GM21360 (cell line): ENCODE measurements around the gene THOC2.
"Not testable (repeated sequence)": the region's sequence is repeated elsewhere in the genome, so short reads cannot be mapped to it uniquely, and the experiment has no call there.

Experiments
- ATAC-seq: cut with Tn5 transposase; IDR thresholded peaks from one replicate; pipeline ENCODE4 v1.9.1; 2021; ENCODE audit warnings: mild to moderate bottlenecking, moderate library complexity; ENCODE audit not compliant: unreplicated experiment

Gene THOC2

GRCh38 chrX:123679733-123680460 lies 53.0 kb downstream of the THOC2 start:
- not testable (repeated sequence) for ATAC-seq

- ATAC-seq = no peak
Observed at GRCh38 chrX:123675154-123675553, 57.7 kb downstream of the THOC2 start.

- no peak for ATAC-seq
Observed at GRCh38 chrX:123673813-123674212, 59.0 kb downstream of the THOC2 start.

- ATAC-seq = no peak
Observed at GRCh38 chrX:123665197-123665596, 67.7 kb downstream of the THOC2 start.

GRCh38 chrX:123664467-123665167 lies 68.2 kb downstream of the THOC2 start:
- ATAC-seq = not testable (repeated sequence)

GRCh38 chrX:123663720-123664119 lies 69.1 kb downstream of the THOC2 start:
- not testable (repeated sequence) for ATAC-seq

- not testable (repeated sequence) for ATAC-seq
Observed at GRCh38 chrX:123656507-123656906, 76.3 kb downstream of the THOC2 start.

GRCh38 chrX:123648811-123649181 lies 84.1 kb downstream of the THOC2 start:
- ATAC-seq = not testable (repeated sequence)

- ATAC-seq = no peak
Observed at GRCh38 chrX:123648028-123648810, 84.6 kb downstream of the THOC2 start.

- no peak for ATAC-seq
Observed at GRCh38 chrX:123647244-123647643, 85.6 kb downstream of the THOC2 start.

GRCh38 chrX:123629502-123629901 lies 103.3 kb downstream of the THOC2 start:
- no peak for ATAC-seq

GRCh38 chrX:123626962-123627361 lies 105.9 kb downstream of the THOC2 start:
- ATAC-seq = no peak

GRCh38 chrX:123625952-123626351 lies 106.9 kb downstream of the THOC2 start:
- ATAC-seq = no peak

GRCh38 chrX:123625477-123625876 lies 107.4 kb downstream of the THOC2 start:
- ATAC-seq = no peak

- no peak for ATAC-seq
Observed at GRCh38 chrX:123617007-123617406, 115.8 kb downstream of the THOC2 start.

GRCh38 chrX:123610915-123611314 lies 121.9 kb downstream of the THOC2 start:
- no peak for ATAC-seq

- no peak for ATAC-seq
Observed at GRCh38 chrX:123607806-123608205, 125.0 kb downstream of the THOC2 start.

GRCh38 chrX:123607270-123607669 lies 125.6 kb downstream of the THOC2 start:
- no peak for ATAC-seq

- ATAC-seq = no peak
Observed at GRCh38 chrX:123603491-123603890, 129.4 kb downstream of the THOC2 start.

GRCh38 chrX:123601437-123601836 lies 131.4 kb downstream of the THOC2 start:
- ATAC-seq = no peak

- ATAC-seq = no peak
Observed at GRCh38 chrX:123600181-123600580, 132.7 kb downstream of the THOC2 start.
